SKM-1 treated with dmso at 0.1 percent for 144 hours (cell line): ENCODE results near the gene ZNF746.
"Not testable (repeated sequence)": the region's sequence is repeated elsewhere in the genome, so short reads cannot be mapped to it uniquely, and the experiment has no call there.

Source experiments
- DNase-seq: peaks from one replicate; lab custom pipeline; 2025; ENCODE audit not compliant: unreplicated experiment; lab: John Stamatoyannopoulos, UW

ZNF746 gene

DNA sequence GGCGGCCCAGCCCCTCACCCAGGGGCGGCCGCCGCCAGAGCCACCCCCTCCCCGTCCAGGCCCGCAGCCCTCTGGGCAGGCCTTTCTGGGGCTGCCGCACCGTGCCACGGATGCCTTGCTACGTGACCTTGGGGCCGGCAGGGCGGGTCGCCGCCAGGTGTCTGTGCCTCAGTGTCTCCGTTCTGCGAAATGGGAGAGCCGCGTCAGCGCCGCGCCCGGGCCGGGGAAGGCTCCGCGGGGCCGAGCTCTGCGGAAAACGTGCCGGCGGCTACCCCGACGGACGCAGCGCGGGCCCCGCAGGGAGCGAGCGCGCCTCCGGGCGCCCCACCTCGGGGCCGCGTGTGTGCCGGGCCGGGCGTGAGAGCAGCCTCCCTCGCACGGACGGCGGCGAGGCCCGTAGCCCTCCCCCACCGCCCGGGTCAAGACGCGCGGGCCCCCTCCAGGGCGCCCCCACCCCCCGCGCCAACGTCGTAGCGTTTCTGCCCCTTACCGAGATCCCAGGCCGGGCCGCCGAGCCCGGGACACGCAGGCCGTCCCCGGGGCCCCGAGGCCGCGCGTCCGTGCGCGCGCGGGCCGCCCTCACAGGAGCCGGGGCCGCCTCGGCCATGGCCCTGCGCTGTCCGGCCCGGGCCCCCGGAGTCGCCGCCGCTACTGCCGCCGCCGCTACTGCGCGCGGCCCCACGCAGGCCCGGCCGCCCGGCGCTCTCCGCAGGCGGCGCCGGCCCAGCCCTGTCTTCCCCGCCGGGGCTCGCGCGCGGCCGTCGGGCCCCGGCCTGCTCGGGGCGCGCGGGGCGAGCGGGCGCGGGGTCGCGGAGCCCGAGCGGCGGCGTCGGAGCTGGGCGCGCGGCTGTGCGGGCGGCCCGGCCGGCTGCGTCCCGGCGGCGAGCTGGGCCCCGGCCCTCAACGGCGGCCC is 37.8 kb downstream of the ZNF746 start:
- no peak for DNase-seq

DNA sequence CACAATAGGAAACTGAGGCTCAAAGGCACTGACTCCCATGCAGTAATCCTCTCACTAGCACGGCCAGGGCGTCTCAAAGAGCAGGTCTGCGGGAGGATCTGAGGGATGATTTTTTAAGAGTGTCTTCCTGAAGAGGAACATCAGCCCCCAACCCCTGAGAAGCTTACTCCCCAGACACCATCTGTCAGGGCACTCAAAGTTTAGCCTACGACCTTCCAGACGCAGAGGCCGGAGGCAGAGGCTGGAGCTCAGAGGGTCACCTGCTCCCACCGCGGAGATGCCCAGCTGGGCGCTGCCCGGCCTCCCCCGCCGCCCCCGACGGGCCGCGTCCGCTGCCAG is 38.4 kb downstream of the ZNF746 start:
- no peak for DNase-seq

GRCh38 chr7:149458235-149458634 is 39.4 kb downstream of the ZNF746 start:
- DNase-seq: no peak

DNA sequence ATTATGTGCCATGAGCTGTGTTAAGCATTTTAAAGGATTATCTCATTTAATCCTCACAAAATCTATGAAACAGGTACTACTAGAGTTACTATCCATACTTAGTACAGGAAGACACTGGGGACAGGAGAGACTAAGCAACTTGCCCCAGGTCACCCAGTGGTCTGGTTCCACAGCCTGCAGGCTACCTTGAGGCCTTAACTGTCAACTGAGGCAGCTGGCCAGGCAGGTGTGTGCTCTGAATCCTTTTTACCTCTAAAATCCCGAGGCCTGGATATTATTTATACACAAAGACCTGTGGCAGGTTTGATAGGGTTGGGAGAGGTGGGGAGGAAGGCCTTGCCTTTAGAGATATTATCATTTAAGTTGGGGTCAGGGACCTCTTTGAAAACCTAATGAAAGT is 39.8 kb downstream of the ZNF746 start:
- no peak for DNase-seq

- no peak for DNase-seq
Measured at GRCh38 chr7:149456506-149457421, 40.8 kb downstream of the ZNF746 start.

DNA sequence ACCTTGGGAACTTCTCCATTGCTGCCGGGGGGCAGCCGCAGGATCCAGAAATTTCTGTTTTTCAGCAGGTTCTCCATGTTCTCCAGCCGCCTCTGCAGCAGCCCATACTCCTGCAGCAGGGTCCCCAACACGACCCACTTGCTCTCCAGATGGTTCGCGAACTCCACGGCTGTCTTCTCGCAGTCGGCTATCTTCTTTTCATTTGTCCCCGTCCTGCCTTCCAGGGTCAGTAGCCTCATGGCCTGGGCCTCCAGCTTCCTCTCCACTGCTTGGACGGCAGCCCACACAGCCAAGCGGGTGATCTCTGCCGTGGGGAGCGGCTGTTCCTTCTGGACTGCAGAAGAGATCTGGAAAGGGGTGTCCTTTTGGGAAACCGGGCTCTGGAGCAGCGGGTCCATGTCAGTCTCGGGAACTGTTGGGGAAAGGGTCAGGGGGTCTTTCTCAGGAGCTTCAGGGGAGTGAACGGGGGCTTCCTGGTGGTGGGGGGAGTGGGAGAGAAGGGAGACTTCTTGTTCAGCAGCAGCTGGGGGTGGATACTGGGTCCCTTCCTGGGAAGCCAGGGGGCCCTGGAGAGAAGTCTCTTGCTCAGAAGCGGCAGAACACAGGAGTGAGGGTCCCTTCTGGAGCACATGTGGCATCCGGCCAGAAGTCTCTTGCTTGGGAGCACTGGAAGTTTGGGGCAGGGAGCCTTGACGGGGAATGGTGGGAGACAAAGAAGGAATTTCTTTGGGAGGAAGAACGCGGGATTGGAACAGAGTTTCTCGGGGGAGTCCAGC is 42.2 kb downstream of the ZNF746 start:
- DNase-seq: no peak

GRCh38 chr7:149454750-149455149 is 42.9 kb downstream of the ZNF746 start:
- no peak for DNase-seq

GRCh38 chr7:149454006-149454405 is 43.6 kb downstream of the ZNF746 start:
- no peak for DNase-seq

- no peak for DNase-seq
Measured at GRCh38 chr7:149450821-149451220, 46.8 kb downstream of the ZNF746 start.

DNA sequence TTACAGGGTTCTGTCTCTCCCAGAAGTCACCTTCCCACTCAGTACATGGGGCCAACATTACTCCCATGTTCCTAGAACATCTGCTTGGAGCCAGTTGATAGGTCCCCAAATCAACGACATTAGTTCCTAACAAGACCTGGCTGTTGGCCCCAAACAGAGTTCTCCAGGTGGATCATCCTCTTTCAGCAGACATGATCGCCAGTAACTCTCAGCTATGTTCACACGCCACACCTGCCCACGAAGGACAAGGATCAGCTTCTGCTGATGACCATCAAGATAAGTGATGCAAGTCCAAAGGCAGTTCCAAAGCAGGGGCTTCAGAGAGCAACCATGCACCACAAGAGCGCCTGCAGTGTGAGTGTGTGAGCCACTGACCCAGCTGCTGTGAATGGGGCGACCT is 47.7 kb downstream of the ZNF746 start:
- no peak for DNase-seq

DNA sequence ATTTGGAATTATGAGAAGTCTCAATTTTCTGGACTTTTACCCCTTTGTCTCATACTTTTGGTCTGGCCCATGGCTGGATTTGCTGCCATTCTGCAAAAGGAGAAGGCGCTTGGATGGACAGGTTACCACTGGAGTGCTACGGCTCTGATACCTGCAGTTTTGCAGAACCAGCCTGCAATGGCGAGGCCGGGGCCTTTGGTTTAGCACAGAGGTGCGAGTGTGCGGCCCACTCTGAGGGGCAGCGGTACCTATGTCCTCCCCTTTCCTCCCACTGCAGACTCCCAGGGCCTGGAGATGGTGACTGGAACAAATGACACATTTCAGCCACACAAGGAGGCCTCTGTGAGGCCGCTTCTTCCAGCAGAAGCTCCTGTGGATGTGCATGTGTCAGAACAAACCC is 48.6 kb downstream of the ZNF746 start:
- no peak for DNase-seq

DNA sequence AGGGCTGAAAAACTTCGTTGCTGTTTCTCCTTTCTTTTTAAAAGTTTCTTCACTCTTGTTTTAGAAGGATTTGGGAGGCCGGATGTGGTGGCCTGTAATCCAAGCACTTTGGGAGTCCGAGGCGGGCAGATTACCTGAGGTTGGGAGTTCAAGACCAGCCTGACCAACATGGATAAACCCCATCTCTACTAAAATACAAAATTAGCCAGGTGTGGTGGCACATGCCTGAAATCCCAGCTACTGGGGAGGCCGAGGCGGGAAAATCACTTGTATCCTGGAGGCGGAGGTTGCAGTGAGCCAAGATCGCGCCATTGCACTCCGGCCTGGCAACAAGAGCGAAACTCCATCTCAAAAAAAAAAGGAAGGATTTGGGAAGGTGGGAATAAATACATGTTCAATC is 51.6 kb downstream of the ZNF746 start:
- DNase-seq: not testable (repeated sequence)

DNA sequence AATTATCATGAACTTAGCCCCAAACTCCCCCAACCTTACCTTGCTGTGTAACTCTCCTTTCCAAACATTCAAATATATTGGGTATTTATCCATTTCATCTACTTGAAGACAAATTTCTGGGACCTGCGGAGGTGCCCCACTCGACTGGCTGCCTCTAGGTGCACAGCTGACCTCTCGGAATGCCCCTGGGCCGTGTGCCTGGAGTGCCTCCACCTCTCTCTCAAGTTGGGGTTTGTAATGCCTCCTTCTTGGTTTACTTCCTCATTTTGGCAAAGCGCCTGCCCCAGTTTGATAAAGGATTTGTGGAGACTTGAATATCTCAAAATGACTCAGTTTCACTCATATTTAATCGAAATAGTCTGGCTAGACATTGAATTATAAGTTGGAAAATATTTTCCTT is 53.3 kb downstream of the ZNF746 start:
- no peak for DNase-seq

GRCh38 chr7:149443523-149443922 is 54.1 kb downstream of the ZNF746 start:
- DNase-seq: no peak

GRCh38 chr7:149442924-149443323 is 54.7 kb downstream of the ZNF746 start:
- DNase-seq: no peak

DNA sequence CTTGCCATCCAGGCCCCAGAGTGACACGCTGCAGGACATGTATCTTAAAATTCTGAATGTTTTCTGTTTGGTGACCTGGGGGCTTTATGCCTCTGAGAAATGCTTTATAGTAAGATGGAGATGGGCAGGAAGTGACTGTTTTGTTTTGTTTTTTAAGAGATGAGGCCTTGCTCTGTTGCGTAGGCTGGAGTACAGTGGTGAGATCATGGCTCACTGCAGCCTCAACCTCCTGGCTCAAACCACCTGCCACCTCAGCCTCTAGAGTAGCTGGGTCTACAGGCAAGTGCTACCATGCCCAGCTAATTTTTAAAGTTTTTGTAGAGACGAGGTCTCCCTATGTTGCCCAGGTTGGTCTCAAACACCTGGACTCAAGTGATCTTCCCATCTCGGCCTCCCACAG is 57.4 kb downstream of the ZNF746 start:
- DNase-seq: no peak

- no peak for DNase-seq
Measured at GRCh38 chr7:149436358-149436757, 61.3 kb downstream of the ZNF746 start.

- DNase-seq: no peak
Measured at GRCh38 chr7:149433124-149433523, 64.5 kb downstream of the ZNF746 start.

DNA sequence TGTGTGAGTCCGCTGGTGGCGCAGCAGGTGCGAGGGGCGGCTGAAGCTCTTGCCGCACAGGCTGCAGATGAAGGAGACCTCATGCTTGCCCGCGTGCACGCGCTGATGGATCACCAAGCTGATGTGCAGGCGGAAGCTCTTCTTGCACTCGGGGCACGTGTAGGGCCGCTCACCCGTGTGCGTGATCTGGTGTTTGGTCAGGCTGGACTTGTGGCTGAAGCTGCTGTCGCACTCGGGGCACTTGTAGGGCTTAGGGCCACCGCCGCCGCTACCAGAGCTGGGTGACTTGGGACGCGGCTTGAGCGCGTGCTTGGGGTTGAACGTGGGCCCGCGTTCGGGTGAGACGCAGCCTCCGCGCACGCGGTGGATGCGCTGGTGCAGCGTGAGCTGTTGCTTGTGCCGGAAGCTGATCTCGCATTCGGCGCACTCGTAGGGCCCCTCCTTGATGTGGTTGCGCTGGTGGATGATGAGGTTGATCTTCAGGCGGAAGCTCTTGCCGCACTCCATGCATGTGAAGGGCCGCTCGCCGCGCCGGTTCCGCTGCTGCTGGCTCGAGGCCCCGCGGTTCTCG is 65.4 kb downstream of the ZNF746 start:
- DNase-seq: no peak

DNA sequence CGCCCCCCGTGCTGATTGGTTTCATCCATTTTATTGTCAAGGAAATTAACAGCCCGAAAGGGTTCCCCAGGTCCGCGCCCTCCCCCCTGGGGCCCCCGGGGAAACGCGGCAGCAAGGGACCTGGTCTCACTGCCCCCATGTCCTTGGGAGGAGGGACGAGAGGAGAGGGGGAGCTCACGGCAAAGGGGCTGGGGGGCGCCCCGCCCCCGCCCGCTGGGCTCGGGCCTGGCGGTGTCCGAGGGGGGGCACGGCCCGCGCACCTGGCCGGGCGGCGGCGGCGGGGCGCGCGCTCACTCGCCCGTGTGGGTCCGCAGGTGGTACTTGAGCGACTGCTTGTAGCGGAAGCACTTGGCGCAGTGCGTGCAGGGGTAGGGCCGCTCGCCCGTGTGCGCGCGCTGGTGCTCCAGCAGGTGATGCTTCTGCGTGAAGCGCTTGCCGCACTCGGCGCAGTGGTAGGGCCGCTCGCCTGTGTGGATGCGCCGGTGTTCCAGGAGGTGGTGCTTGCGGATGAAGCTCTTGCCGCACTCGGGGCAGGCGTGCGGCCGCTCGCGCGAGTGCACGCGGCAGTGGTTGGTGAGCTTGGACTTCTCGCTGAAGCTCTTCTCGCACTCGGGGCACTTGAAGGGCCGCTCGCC is 66.0 kb downstream of the ZNF746 start:
- no peak for DNase-seq
